ENCODE data around the gene RBM47. TPM values are rescaled to one million over a fixed set of nuclear protein-coding genes. Genes with fewer than 3 reads are reported as not detected.

RBM47 gene
- polyA plus RNA-seq, 1 donor from 2014 or later, result 1.7 TPM

DNA sequence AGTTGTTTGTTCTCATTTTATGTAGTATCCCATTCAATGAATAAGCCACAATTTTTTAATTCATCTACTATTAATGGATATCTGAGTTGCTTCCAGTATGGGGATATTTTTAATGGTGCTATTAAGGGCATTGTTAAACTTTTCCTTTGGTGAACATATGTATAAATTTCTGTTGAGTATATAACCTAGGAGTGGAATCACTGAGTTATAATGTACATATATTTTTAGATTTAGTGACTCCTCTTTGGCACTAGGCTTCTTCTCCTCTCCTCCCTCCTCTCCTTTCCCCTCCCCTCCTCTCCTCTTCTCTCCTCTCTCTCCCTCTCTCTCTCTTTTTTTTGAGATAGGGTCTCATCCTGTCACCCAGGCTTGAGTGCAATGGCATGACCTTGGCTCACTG, 26.4 kb downstream of the RBM47 start:
- H3K27me3 ChIP-seq (ENCODE audit: insufficient read depth, low read depth, low read length), result no peaks in the 10 kb centered on the region
- H3K9ac ChIP-seq (ENCODE audit: low read length), result no peak overlapping the region
- no peaks in the 10 kb centered on the region for H3K9me2 ChIP-seq (ENCODE audit: insufficient read depth, low read length)
- no peaks in the 10 kb centered on the region for H3K9me3 ChIP-seq (ENCODE audit: low read length)
- TF ChIP-seq MXI1 (conservative IDR thresholded peaks at IDR 0.05; ENCODE audit: poor library complexity, severe bottlenecking) (no peak), SMC3 (conservative IDR thresholded peaks at IDR 0.05; ENCODE audit: poor library complexity) (no peak), EP300 (conservative IDR thresholded peaks at IDR 0.05; ENCODE audit: poor library complexity, severe bottlenecking) (no peak), POLR2AphosphoS5 (IDR thresholded peaks at IDR 0.05) (no peak)
- H3K79me2 ChIP-seq (replicated peaks; ENCODE audit: insufficient read depth, low read length), result no peaks in the 10 kb centered on the region
- no peak overlapping the region for H3K27ac ChIP-seq (ENCODE audit: low read length)
- H3K4me2 ChIP-seq (ENCODE audit: low read length), result no peak overlapping the region
- H4K20me1 ChIP-seq (ENCODE audit: insufficient read depth), result no peaks in the 10 kb centered on the region
- no peaks in the 10 kb centered on the region for H3F3A ChIP-seq (ENCODE audit: insufficient read depth, low read length, poor library complexity, severe bottlenecking)
- no peaks in the 10 kb centered on the region for H3K36me3 ChIP-seq (ENCODE audit: insufficient read depth, low read length)
- no peak overlapping the region for H3K4me3 ChIP-seq (ENCODE audit: low read length)
- H2AFZ ChIP-seq (ENCODE audit: low read depth, low read length), result no peak overlapping the region

DNA sequence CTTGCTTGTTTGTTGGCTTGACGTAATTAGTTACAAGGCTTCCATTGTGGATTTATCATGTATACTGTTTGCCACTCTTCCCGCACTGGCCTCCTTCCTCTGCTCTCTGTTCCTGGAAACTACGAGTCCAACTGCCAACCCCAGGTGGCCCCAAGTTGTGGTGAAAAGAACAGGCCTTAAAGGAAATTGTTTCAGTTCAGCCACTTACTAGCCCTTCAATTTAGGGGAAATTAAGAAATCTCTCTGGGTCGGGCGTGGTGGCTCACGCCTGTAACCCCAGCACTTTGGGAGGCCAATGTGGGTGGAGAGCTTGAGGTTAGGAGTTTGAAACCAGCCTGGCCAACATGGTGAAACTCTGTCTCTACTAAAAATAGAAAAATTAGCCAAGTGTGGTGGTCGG, 28.0 kb downstream of the RBM47 start:
- no peak for TF ChIP-seq MXI1 (conservative IDR thresholded peaks at IDR 0.05; ENCODE audit: poor library complexity, severe bottlenecking)
- Histone ChIP-seq H3K27me3 (ENCODE audit: insufficient read depth, low read depth, low read length) (no peaks in the 10 kb centered on the region), H3K4me3 (ENCODE audit: low read length) (no peak overlapping the region), H3K4me2 (ENCODE audit: low read length) (no peak overlapping the region), H3K9me3 (ENCODE audit: low read length) (no peaks in the 10 kb centered on the region), H3K27ac (ENCODE audit: low read length) (no peak overlapping the region), H4K20me1 (ENCODE audit: insufficient read depth) (no peaks in the 10 kb centered on the region), H2AFZ (ENCODE audit: low read depth, low read length) (no peak overlapping the region), H3K9ac (ENCODE audit: low read length) (no peak overlapping the region), H3K9me2 (ENCODE audit: insufficient read depth, low read length) (no peaks in the 10 kb centered on the region), H3F3A (ENCODE audit: insufficient read depth, low read length, poor library complexity, severe bottlenecking) (no peaks in the 10 kb centered on the region), H3K79me2 (replicated peaks; ENCODE audit: insufficient read depth, low read length) (no peaks in the 10 kb centered on the region), H3K36me3 (ENCODE audit: insufficient read depth, low read length) (no peaks in the 10 kb centered on the region)

- Histone ChIP-seq H3K4me2 (ENCODE audit: low read length) (no peak overlapping the region), H3K9me3 (ENCODE audit: low read length) (no peaks in the 10 kb centered on the region), H3F3A (ENCODE audit: insufficient read depth, low read length, poor library complexity, severe bottlenecking) (no peaks in the 10 kb centered on the region), H3K9me2 (ENCODE audit: insufficient read depth, low read length) (no peaks in the 10 kb centered on the region), H4K20me1 (ENCODE audit: insufficient read depth) (no peaks in the 10 kb centered on the region), H2AFZ (ENCODE audit: low read depth, low read length) (no peak overlapping the region), H3K79me2 (replicated peaks; ENCODE audit: insufficient read depth, low read length) (no peaks in the 10 kb centered on the region), H3K36me3 (ENCODE audit: insufficient read depth, low read length) (no peaks in the 10 kb centered on the region), H3K9ac (ENCODE audit: low read length) (no peak overlapping the region), H3K27ac (ENCODE audit: low read length) (no peak overlapping the region), H3K4me3 (ENCODE audit: low read length) (no peak overlapping the region), H3K27me3 (ENCODE audit: insufficient read depth, low read depth, low read length) (no peaks in the 10 kb centered on the region)
- TF ChIP-seq EZH2 (IDR thresholded peaks at IDR 0.05; ENCODE audit: borderline replicate concordance, insufficient read depth, low read length, poor library complexity, severe bottlenecking), result no peak
- no peak for TF ChIP-seq RAD21 (conservative IDR thresholded peaks at IDR 0.05)
- TF ChIP-seq SMC3 (conservative IDR thresholded peaks at IDR 0.05; ENCODE audit: poor library complexity), result no peak
- TF ChIP-seq EP300 (conservative IDR thresholded peaks at IDR 0.05; ENCODE audit: poor library complexity, severe bottlenecking), result no peak
These were observed 28.8 kb downstream of the RBM47 start for GRCh38 chr4:40600850-40601249.

DNA sequence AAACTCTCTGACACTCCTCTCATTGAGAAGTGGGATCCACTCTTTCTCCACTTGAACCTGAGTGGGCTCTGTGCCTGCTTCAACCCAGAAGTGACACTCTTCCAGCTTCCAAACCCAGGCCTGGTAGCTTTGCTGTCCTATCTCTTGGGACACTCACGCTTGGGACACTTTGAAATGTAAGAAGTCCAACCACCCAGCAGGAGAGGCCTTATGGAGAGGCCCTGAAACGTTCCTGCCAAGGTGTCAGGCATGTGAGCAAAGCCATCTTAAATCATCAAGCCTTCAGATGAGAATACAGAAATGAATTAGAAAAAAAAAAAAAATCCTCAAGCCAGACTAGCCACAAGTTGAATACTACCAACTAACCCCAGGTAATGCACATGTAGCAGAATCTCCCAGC, 30.2 kb downstream of the RBM47 start:
- H3F3A ChIP-seq (ENCODE audit: insufficient read depth, low read length, poor library complexity, severe bottlenecking), result no peaks in the 10 kb centered on the region
- no peak for TF ChIP-seq EZH2 (IDR thresholded peaks at IDR 0.05; ENCODE audit: borderline replicate concordance, insufficient read depth, low read length, poor library complexity, severe bottlenecking)
- TF ChIP-seq SMC3 (conservative IDR thresholded peaks at IDR 0.05; ENCODE audit: poor library complexity), result no peak
- no peak for TF ChIP-seq TAF1 (IDR thresholded peaks at IDR 0.05; ENCODE audit: low read depth)
- TF ChIP-seq, protein P1, sequence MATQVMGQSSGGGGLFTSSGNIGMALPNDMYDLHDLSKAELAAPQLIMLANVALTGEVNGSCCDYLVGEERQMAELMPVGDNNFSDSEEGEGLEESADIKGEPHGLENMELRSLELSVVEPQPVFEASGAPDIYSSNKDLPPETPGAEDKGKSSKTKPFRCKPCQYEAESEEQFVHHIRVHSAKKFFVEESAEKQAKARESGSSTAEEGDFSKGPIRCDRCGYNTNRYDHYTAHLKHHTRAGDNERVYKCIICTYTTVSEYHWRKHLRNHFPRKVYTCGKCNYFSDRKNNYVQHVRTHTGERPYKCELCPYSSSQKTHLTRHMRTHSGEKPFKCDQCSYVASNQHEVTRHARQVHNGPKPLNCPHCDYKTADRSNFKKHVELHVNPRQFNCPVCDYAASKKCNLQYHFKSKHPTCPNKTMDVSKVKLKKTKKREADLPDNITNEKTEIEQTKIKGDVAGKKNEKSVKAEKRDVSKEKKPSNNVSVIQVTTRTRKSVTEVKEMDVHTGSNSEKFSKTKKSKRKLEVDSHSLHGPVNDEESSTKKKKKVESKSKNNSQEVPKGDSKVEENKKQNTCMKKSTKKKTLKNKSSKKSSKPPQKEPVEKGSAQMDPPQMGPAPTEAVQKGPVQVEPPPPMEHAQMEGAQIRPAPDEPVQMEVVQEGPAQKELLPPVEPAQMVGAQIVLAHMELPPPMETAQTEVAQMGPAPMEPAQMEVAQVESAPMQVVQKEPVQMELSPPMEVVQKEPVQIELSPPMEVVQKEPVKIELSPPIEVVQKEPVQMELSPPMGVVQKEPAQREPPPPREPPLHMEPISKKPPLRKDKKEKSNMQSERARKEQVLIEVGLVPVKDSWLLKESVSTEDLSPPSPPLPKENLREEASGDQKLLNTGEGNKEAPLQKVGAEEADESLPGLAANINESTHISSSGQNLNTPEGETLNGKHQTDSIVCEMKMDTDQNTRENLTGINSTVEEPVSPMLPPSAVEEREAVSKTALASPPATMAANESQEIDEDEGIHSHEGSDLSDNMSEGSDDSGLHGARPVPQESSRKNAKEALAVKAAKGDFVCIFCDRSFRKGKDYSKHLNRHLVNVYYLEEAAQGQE (IDR thresholded peaks at IDR 0.05; ENCODE audit: borderline replicate concordance), result no peak
- no peak for TF ChIP-seq POLR2AphosphoS5 (IDR thresholded peaks at IDR 0.05)
- no peak for TF ChIP-seq EP300 (conservative IDR thresholded peaks at IDR 0.05; ENCODE audit: poor library complexity, severe bottlenecking)

More for the DNA sequence above, 30.2 kb downstream of the RBM47 start:
- H3K9me2 ChIP-seq (ENCODE audit: insufficient read depth, low read length), result no peaks in the 10 kb centered on the region
- no peak overlapping the region for H3K27ac ChIP-seq (ENCODE audit: low read length)
- no peaks in the 10 kb centered on the region for H3K27me3 ChIP-seq (ENCODE audit: insufficient read depth, low read depth, low read length)
- no peaks in the 10 kb centered on the region for H4K20me1 ChIP-seq (ENCODE audit: insufficient read depth)
- no peak overlapping the region for H3K4me3 ChIP-seq (ENCODE audit: low read length)
- no peaks in the 10 kb centered on the region for H3K36me3 ChIP-seq (ENCODE audit: insufficient read depth, low read length)
- no peak overlapping the region for H3K9ac ChIP-seq (ENCODE audit: low read length)
- H3K4me2 ChIP-seq (ENCODE audit: low read length), result no peak overlapping the region
- H3K9me3 ChIP-seq (ENCODE audit: low read length), result no peaks in the 10 kb centered on the region
- no peak overlapping the region for H2AFZ ChIP-seq (ENCODE audit: low read depth, low read length)
- no peaks in the 10 kb centered on the region for H3K79me2 ChIP-seq (replicated peaks; ENCODE audit: insufficient read depth, low read length)

Measured in neural cell (in vitro differentiated cells).